Choroid plexus epithelial cell (primary cell): ENCODE results near the gene BZW2.

Experiments used
- DNase-seq: peaks from one replicate; pipeline ENCODE4 v3.0.0-alpha.2; 2010; ENCODE audit warnings: low read depth
- H3K4me3 ChIP-seq: 2 replicates; pipeline ENCODE4 v1.5.1; 2011; ENCODE audit warnings: low read depth, mild to moderate bottlenecking, control low read depth, low read length, moderate library complexity
- CTCF ChIP-seq: conservative IDR thresholded peaks from 2 replicates; pipeline ENCODE4 v1.5.1; 2011; ENCODE audit warnings: low read depth, mild to moderate bottlenecking, control low read depth, inconsistent platforms, low read length, moderate library complexity

BZW2 gene

GRCh38 chr7:16727736-16728135 is 81.8 kb downstream of the BZW2 start:
- no peak for DNase-seq
- TF ChIP-seq CTCF, result no peak

DNA sequence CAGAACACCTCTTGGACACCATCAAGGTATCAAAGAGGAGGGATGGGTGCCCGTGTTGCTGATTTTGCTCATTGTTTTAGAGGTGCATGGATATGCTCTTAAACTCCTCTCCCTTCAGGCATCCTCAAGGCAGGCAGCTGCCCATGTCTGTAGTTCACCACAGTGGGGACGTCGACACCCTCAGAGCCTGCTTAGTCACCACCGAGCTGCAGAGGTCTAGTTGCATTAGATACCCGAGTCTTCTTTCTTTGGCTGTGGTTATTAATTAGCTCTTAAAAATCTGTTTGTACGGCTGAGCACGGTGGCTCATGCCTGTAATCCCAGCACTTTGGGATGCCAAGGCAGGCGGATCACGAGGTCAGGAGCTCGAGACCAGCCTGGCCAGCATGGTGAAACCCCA is 82.8 kb downstream of the BZW2 start:
- no peak for DNase-seq
- TF ChIP-seq CTCF, result no peak
- no peak overlapping the region for H3K4me3 ChIP-seq

More at GRCh38 chr7:16727736-16728135, 81.8 kb downstream of the BZW2 start:
- H3K4me3 ChIP-seq, result no peak overlapping the region

DNA sequence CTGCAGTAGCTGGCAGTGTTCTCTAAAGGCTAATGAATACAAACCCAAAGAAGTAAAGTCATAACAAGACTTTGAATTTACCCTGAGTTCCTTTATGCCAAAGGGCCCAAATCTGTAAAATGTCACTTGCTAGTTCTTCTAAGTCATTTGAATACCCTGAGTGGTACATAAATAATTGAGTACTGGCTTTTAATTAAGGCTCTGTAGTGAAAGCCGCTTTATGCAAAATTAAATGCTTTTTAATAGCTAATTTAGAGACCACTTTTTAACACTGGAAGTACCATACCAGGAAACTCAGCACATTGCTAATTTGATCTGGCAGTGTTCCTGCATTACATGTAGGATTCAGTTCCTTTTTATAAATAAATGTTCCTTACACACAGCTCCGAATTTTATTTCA is 83.6 kb downstream of the BZW2 start:
- no peak for TF ChIP-seq CTCF
- DNase-seq, result no peak

GRCh38 chr7:16730937-16731336 is 85.0 kb downstream of the BZW2 start:
- no peak for TF ChIP-seq CTCF
- no peak for DNase-seq
- no peak overlapping the region for H3K4me3 ChIP-seq

More for the DNA sequence above, 83.6 kb downstream of the BZW2 start:
- no peak overlapping the region for H3K4me3 ChIP-seq

DNA sequence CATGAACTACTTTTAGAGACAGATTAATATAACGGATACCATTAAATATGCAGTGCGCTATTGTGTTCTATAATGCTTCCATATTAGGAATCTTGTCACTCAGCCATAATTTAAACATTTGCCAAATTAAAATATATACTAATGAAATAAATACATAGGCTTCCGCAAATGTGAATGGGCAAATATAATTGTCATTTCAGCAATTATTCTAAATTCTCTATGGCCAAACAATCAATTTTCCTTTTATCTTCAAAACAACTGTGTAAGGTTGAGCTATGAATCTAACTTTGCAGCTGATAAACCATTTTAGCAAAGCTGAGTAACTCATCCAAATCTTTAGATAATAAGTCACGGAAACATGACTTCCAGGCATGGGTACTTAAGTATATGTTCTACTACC is 86.8 kb downstream of the BZW2 start:
- TF ChIP-seq CTCF, result no peak
- no peak for DNase-seq
- no peak overlapping the region for H3K4me3 ChIP-seq

GRCh38 chr7:16734148-16734726 is 88.3 kb downstream of the BZW2 start:
- DNase-seq, result peak; percentile 56

More at GRCh38 chr7:16734148-16734726, 88.3 kb downstream of the BZW2 start:
- no peak overlapping the region for H3K4me3 ChIP-seq
- no peak for TF ChIP-seq CTCF
